HG03095 (cell line): ENCODE results near the gene SLC6A13.
"Not testable (repeated sequence)": the region's sequence is repeated elsewhere in the genome, so short reads cannot be mapped to it uniquely, and the experiment has no call there.

Experiments used
- ATAC-seq: cut with Tn5 transposase; IDR thresholded peaks from one replicate; pipeline ENCODE4 v1.9.1; 2021; ENCODE audit warnings: moderate library complexity; ENCODE audit not compliant: unreplicated experiment

Gene SLC6A13

DNA sequence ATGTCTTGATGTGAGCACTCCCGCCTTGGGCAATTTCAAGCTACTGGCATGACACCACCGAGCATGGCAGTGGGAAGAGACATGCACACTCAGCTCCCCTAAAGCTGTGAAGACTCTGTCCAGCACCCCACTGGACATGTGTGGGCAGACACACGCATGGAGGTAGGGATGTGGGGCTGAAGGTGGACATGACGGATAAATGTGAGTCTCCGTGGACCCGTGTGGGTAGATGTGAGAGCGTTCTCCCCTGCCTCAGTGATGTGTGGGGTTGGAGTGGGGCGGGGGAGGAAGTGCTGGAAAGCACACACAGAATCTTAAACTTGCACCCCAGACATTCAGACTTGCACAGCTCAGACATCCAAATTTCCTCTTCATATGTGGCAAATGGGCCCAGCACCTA, 61.3 kb downstream of the SLC6A13 start:
- ATAC-seq: no peak

DNA sequence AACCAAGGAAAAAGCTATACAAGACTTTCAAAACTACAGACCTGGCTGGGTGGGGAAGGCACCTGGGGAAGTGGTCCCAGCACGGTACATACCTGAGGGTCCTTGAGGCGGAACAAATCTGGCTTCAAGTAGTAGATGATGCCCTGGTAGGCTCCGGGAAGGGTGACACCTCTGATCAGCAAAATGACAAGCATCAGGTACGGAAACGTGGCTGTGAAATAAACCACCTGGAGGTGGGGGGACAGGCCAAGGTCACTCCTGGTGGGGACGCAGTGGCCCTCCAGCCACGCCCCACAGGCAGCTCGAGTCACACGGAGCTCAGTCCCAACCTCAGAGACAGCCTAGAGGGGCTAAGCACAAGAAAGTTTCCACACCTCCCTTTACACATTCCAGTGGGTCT, 63.9 kb downstream of the SLC6A13 start:
- ATAC-seq: no peak

DNA sequence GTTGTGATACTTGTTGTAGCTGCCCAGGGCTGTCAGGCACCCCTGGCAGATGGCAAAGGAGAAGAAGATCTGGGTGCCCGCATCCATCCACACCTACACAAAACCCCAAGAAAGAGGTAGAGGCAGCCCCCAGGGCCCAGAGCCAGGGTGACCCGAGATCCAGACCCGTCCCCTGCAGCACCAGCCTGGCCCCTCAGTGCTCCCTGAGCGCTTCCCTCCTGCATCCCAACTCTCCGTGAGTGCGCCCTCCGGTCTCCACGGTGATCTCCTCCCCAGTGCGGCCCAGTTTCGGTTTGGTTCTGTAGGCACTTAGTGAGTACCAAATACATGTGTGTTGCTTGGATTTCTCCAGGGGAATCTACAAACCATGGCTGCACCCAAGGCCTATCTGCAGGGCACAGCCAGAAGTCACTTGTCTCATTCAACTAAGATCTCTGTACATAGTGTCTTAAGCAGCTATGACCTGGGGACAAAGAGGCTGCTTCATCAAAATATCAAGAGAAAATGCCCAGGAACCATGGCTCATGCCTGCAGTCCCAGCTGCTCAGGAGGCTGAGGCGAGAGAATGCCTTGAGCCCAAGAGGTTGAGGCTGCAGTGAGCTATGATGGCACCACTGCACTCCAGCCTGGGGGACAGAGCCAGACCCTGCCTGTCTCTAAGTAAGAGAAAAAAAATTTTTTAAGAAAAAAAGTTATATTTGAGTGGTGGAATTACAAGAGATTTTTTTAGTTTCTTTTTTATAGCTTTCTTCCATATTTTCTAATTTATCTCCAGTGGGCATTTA, 64.5 kb downstream of the SLC6A13 start:
- ATAC-seq: no peak

DNA sequence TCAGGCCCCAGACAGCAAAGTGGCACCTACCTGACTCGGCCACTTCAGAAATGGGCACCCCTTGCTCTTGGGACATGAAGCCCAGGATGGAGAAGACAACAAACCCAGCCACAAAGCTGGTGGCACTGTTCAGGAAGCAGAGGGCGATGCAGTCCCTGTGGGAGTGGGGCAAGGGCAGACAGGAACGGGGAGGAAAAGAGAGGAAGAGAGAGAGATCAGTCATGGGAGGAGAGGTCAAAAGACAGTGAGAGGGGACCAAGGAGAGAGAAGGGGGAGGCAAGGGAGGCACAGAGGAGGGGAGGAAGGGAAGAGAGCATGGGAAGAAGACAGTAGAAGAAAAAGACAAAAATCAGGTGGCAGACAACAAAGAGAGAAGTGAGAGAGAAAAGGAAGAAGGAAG, 65.3 kb downstream of the SLC6A13 start:
- ATAC-seq: no peak

DNA sequence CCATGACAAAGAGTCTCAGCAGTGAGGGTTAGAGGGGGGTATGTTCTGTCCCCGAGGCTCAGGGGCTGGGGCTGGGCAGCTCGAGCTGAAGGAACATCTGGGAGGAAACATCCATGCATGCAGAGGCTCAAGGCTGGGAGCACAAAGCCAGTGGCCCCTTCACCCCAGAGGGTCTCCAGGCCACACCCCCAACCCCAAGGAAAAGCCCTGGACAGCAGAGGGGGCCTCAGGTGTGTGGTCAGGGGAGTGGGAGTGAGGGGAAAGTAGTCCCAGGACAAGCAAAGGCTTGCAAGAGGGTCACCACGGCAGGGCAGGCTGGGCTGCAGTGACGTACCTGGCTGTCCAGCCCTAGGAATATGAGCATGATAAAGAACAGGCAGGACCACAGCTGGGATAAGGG, 66.2 kb downstream of the SLC6A13 start:
- no peak for ATAC-seq

DNA sequence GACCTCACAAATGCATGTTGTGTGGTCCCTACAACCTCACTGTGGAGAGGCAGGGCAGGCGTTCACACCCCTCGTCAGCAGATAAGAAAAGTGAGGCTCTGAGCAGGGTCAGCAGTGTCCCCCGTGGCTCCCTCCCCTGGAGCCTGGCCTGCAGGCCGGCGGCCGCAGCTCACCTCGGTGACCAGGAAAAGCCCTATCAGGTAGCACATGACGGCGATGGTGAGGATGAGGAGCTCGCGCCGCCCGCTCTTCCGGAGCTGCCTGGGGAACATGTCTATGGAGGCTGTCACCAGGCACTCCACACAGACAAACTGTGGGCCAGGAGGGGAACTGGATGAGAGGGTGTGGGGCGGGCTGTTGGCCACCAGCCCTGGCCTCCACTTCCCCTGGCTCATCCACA, 66.7 kb downstream of the SLC6A13 start:
- no peak for ATAC-seq

DNA sequence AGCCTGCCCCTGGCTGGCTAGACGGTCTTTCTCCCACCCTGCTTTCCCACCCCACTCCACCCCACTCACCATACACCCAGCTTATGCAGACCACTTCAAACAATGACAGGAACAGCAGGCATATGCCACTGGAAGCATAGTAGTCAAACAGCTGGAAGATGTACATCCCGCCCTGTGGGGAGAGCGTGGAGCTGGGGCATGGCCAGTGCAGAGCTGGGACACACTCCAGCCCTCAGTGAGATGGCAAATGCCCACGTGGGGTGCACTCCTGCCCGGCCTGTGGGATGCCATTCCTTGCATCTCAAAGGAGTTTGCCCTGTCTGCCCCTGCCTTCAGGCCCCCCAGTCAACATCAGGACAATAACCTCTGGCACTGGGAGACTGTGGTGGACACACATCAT, 67.5 kb downstream of the SLC6A13 start:
- ATAC-seq: no peak

DNA sequence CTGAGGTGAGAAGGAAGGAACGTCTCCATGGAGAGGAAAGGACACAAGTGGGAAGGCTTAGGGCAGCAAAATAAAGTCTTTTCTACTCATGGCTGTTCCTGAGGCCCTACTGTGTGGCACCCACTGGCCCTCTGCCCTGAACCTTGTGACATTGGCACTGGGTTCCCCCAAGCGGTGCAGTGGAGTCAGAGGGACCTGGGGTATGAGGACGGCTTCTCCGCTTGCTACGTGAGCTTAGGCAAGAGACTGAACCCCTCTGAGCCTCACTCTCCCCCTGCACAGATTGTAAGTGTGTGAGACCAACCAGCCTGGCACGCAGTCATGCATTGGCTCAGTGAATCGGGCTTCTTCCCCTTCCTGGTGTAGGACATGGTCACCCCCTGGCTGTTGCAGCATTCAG, 68.4 kb downstream of the SLC6A13 start:
- no peak for ATAC-seq

DNA sequence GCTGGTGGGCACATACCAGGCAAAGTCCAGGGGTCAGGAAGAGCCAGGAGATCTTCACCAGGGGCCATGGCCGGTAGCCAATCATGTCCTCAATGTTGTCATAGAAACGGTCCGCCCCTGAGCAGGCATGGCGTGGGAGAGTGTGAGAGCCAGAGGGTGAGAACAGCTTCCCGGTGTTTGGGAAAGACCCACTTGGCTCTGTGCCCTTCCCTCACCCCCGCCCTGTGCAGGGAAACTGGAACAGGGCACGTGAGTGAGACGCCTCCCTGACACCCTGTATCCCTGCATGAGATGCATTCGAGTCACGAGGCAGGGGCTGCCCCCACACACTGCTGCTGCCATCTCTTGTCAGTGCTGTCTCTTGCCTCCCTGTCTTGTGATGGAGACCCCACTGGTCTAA, 69.4 kb downstream of the SLC6A13 start:
- no peak for ATAC-seq

DNA sequence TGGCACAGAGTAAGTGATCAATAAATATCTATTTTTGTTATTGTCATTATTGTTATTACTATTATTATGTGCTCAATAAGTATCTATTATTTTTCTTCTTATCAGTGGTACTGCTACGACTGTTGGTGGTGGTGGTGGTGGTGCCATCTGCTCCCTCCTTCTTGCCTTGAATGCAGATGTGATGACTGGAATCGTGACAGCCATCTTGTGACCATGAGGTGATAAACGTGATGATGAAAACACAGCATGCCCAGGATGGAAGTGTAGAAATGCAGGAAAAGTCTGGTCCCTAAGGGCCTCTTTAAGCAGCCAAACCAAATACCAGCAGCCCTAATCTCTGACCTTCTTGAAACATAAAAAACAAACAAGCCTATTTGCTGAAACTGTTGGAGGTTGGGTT, 71.1 kb downstream of the SLC6A13 start:
- no peak for ATAC-seq

DNA sequence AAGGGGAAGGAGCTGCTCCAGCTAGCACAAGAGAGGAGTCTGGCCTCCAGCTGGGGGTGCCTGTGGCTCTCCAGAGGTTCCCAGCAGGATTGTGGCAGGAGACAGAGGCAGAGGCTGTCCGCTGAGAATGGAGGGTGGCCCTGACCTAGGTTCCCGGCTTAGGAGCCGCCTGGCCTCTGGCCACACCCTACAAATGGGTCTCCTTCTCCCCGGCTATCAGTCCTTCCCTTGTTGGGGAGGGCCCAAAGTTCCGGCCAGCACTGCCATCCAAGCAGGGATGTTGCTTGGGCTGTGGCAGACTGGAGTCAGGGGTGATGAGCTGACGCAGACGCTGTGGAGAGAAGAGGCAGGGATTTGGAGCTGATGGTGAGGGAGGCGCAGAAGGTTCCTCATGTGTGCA, 71.8 kb downstream of the SLC6A13 start:
- no peak for ATAC-seq

DNA sequence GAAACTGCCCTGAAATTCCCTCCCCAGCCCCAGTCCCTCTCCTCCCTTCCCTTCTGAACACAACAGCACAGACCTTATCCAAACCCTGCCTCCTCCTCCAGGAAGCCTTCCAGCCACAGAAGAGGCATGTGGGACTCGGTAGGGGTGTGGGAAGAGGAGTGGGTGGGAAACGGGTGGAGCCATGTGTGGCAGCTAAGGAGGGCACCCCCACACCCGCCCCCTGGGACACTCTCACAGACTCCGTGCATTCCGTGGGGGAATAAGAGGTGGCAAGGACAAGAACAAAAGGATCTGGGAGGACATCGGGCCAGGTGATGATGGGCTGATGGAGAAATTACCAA, 73.0 kb downstream of the SLC6A13 start:
- no peak for ATAC-seq

DNA sequence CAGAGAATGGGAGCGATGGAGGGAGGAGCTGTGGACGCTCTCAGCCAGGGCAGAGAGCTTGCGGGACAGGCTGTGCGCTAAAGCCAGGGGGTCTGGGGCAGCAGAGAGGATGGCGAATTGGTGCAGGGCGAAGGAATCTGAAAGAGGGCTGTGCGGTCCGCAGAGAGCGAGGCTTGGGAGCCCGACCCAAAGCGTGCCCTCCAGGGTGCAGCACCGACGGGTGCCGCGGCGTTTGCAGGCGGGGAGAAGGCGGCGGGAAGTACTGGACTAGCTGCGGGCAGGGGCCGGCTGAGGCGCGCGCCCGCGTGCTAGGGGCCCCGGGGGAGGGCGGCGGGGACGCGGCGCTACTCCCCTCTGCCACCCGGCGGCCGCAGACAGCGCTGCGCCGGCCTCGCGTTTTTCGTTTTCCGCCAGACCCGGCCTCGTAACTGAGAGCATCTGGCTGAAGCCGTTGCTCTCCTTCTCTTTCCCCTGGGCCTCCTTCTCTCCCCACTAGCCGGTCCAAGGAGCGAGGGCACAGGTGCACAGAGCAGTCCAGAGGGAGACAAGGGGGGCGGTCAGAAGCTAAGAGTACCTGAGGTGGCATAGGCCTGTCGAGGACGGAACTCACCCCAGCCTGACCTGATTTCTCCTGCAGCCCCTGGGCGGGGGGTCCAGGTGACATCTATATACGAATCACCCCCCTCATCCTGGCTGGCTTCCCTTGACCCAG, 73.6 kb downstream of the SLC6A13 start:
- ATAC-seq: no peak

DNA sequence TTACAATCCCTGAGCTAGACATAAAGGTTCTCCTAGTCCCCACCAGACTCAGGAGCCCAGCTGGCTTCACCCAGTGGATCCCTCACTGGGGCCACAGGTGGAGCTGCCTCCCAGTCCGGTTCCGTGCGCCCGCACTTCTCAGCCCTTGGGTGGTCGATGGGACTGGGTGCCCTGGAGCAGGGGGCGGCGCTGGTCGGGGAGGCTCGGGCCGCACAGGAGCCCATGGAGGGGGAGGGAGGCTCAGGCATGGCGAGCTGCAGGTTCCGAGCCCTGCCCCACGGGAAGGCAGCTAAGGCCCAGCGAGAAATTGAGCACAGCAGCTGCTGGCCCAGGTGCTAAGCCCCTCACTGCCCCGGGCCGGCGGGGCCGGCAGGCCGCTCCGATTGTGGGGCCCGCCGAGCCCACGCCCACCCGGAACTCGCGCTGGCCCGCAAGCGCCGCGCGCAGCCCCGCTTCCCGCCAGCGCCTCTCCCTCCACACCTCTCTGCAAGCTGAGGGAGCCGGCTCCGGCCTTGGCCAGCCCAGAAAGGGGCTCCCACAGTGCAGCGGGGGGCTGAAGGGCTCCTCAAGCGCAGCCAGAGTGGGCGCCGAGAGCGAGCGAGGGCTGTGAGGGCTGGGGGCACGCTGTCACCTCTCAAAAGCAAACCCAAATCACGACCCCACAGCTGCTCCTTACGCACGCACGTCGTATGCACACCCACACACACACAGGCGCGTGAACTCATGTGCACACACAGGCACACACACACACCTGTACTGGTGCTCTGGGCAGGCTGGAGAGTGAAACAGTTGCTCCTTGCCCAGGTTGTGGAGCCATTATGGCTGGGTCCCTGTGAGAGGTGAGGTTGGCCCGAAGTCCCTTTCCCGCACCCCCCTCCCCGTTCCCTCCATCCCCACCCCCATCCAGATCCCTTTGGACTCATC, 74.4 kb downstream of the SLC6A13 start:
- ATAC-seq: not testable (repeated sequence)

DNA sequence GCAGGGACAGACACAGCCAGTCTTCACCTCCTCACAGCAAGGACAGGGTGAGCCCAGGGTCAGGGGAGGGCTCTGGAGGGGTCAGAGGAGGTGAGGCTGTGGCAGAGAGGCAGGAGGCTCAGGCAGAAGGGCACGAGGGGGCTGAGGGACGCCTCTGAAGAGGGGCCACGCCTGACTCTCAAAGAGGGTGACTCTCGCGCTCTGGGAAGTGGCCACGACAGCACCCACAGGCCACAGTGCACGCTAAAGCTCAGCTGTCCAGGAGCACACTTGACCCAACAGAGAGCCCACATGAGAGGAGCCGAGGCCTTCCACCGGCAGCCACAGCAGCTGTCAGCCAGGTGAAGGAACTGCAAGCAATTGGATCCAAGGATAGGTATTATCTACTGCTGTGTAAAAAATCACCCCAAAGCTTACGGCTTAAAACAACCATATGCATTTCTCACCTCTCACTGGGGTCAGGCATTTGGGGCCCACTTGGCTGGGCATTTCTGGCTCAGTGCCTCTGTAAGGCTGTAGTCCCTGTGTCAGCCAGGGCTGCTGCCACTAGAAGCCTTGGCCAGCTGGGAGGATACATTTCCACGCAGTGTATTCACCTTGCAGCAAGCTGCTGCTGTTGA, 76.5 kb downstream of the SLC6A13 start:
- no peak for ATAC-seq

DNA sequence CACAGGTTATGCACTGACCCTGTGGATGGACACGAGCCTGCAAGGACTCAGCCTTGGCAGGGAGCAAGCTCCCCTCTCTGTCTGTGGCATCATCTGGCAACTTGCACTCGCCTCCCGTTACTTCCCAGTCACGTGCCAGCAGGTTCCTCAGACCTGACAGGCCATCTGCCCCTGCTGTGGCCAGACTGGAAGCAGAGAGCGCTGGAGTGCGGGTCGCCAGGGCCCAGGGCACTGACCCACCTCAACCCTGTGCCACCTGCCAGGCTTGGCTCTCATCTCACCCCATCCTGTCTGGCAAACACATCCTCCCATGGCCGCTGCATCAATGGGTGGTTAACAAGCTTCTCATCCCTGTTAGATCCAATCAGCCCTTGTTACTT, 77.1 kb downstream of the SLC6A13 start:
- ATAC-seq: no peak

DNA sequence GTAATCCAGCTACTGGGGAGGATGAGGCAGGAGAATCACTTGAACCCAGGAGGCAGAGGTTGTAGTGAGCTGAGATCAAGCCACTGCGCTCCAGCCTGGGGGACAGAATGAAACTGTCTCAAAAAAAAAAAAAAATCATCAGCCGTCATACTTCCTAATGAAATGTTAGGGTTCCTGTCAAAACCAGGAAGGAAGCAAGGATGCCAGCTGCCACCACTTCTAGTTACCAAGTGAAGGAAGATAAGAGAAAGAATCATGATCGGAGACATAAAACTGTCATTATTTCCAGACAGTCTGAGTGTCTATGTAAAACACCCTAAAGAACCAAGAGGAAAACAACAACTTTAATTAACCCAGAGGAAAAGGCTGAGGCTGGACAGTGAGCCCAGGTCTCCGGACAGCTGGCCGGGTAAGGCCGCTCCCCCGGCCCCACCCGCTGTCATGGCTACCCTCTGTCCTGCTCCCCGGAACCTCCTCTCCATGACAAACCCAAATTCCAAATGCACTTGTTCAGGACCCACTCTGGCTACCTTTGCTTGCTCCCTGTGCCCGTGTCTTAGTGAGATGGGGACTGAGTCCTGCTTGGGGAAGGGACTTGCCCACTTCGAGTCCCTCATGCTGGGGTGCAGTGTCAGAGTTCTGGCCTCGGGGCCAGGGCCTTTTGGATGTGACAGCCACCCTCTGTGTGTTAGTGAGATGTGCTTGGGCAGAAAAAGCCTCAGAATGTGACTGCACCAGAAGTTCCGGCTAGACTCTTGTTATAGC, 77.6 kb downstream of the SLC6A13 start:
- ATAC-seq: no peak

DNA sequence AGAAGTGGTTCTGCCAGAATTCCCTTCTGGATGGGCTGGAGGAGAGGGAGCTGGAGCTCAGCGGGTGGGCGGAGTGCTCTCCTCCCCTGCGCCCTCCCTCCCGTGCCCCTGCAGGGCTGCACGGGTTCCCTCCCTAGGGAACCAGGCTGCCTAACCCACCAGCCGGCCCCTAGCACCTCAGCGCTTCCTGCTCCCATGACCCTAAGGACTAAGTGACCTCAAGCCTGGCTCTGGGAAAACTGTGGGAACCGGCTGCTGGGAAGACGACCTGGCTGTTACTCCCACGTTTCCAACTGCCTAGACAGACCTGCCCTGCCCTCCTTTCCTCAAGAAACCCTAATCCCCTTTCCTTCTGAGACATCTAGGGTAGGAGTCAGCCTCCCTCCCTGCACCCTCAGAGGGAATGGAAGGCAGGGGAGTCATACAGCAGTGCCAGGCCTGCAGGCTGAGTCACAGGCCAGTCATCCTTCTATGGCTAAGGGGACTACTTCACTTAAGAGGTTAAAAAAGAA, 80.2 kb downstream of the SLC6A13 start:
- ATAC-seq: no peak

DNA sequence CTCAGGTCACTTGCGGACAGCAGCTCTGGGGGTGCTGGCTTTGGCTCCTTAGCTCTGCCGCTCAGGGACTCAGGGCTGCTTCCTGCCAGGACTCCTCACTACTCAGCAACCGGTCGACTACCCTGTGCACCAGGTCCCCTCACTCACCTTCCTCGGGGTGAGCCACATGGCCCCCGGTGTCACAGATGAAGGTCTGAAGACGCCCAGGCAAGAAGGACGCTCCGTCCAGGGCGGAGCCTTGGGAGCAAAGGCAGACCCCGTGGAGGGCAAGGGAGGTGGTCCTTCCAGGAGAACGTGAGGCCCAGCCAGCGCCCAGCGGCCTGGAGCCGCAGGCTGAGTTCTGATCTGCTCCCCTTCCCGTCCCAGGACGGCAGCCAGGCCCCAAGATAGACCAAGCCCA, 80.7 kb downstream of the SLC6A13 start:
- no peak for ATAC-seq

DNA sequence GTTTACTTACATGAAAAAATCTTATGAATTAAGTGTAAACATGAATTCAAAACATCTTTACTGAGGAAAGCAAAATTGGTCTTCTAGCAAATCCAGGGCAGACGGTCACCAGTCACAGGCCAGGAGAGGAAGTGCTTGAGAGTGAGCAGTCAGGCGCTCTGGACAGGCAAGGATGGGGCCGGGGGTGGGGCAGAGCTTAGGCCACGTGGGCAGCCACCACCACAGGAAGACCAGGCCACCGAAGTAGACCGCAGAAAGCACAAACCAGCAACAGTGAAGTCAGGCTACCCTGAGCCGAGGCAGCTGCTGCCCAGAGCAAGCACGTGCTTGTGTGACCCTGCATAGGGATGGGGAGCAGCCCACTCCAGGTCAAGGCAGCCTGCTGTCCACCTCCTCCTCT, 82.2 kb downstream of the SLC6A13 start:
- ATAC-seq: no peak
